NCI-H1105 treated with DMSO at 0.1 percent for 48 hours (cell line): ENCODE results near the gene MYORG.

ENCODE experiments used
- DNase-seq: peaks from one replicate; lab custom pipeline; 2025; lab: John Stamatoyannopoulos, UW

MYORG gene

DNA sequence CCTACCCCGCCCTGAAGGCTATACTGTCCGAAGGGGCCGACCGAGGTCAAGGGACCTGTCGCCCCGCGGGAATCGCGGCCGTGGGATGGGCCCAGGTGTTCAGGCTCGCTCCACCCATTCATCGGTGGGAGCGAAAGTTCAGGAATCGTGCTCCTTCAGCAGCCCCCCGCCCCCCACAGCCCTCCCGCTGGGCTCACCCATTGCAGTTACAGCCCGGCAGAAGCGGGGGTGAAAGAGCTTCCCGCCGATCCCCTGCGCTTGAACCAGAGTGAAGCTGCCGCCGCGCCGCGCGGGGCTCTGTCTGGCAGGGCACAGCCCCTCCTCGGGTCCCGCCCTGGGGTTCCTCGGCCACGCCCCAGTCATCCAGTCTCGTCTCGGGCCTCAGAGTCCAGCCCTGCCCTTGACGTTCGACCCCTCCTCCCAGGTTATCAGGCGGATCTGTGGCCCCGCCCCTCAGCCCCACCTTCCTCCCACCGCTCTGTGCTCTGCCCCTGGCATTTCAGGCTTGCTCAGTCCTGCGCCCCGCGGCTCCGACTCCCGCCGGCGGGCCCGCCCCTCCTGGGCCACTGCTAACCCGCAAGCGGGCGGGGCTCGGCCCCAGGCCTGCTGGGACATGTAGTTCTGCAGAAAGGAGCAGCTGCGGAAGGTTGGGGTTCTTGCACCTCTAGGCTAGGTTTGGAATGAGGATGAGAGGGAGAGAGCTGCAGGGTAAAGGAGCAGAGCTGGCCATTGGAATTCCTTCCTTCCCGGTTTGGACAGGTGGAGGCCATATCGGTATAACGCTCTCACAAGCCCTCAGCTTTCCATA is at the start of gene MYORG:
TSS of gene MYORG (minus strand) at position 303 of the 808 bp plus-strand sequence. CDS start 3,955 bp downstream, outside the sequence.
- peak; percentile 95 for DNase-seq

- DNase-seq, result no peak
Measured at GRCh38 chr9:34419716-34420504, 43.2 kb upstream of the MYORG start.

DNA sequence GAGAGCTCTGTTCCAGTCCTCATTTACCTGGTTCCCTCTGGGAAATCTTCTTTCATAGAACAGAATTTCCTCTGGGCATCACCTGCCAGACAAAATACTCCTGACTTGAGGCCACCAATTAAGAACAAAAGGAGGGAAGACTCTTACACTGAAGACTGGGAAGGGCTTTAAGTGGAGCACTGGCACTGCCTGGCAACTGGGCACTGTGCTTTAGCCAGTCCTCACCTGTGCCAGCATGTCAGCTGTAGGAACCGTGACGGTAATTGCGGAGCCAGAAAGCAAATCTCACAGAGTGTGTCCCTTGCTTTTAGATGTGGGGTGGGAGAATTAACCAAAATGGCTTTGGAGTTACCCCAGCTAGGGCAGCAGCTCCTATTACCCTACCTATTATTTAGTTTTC is 41.0 kb upstream of the MYORG start:
- DNase-seq, result peak; percentile 87

DNA sequence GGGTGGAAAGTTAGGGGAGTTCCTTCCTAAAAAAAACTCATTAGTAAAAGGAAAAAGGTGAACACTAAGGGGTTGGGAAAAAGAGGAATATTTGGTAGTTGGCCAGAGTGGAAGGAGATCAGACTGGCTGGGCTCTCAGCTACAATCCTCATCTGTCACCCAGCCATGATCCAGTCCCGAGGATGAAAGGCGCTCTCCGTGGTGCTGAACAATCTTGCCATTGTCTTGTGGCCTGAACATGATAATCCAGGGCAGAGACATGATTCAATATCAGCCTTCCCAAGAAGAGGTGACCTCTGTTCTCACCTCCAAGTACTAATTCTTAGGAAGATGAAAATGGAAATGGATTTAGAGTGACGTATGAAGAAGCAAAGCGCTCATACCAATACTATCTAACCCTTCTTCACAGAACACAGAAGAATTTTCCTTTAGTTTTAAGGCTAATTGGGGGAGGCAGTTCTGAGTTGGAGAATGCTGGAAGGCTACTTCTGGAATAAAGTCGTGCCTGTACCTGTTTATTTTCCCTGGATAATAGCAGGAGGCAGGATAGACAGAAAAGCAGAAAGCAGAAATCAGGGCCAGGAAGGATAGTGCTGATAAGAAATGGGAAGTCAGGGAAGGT is 36.6 kb upstream of the MYORG start:
- DNase-seq, result no peak

DNA sequence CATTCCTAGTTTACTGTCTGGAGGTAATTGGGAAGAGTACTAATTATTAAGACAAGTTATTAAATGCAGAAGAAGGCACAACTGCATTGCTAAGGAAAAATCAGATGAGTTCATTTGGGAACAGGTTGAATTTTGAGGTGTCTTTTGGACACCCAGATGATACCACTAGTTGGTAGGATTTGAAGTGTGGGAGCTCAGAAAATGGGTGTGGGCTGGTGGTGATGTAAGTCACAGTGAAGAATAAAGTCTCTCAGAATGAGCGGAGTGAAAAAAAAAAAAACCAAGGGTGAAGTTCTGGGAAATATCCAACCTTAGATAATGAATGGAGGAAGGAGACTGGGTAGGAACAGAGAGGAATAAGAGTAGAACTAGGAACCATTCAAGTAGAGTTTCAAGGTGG is 35.6 kb upstream of the MYORG start:
- DNase-seq, result no peak

DNA sequence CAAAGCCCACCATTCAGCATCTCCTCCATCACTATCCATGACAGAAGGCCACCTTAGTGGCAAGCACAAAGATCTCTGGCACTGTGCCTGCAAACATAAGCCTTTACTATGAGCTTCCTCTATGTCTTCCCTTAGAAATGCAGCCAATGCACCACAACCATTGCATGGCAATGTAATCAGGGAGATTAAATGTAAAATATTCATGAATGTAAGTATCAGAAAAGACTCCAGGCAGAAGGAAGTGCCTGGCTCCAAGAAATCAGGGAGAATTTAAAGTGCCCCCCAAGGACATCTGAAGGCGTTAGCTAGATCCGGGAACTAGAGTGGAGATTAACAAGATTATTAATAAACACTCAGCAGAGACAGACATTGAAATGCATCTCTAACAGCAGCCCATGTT is 32.5 kb upstream of the MYORG start:
- DNase-seq, result no peak

DNA sequence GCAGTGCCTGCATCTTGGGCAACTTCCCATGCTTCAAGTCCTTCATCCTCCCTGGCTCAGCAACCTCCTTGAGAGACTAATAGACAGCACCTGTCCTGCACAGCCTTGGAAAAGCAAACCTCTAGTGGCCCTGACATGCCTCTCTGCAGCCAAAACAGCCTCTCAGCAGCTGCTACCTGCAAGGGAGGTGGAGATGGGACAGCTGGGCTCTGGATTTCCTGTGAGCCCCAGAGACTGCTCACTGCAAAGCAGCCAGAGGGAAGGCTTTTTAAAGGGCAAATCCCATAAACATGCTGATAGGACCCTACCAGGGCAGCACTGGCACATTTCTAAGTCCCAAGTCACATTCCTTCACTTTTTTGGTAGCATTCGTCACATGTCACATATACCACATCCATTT is 31.5 kb upstream of the MYORG start:
- DNase-seq, result no peak

DNA sequence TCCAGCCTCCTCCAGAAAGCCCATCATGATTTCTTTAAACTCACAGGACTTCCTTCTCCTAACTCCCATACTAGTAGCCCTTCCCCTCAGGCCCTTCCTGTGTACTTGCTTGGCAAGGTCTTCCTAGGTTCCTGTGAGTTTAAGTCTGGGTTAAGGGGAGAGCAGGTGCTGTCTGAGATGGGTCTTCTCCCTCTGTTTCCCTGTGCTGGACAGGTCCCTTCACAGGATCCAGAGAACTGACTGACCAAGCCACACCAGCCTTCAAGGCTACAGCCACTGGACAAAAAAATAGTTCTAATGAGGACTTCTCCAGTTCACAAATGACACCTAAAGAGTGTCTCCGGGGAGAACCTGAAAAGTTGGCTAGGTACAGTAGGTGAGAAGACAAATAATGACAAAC is 29.5 kb upstream of the MYORG start:
- no peak for DNase-seq

DNA sequence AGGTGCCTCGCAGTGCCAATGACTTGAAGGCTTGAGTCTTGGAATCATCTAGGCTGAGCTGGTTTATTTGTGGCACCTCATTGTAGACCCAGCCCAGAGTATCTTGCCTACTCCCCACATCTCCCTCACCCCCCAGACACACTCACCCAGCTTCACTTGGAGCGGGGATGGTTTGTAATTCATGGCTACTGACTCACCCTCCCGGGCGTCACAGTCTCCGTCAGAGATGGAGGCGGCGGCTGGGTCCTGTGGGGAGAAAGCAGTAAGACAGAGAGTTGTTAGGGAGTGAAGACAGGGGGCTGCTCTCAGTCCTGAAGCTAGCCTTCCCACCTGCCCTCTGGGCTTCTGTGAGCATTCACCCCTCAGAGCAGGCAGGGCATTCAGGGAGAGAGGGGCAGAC is 29.0 kb upstream of the MYORG start:
- no peak for DNase-seq

DNA sequence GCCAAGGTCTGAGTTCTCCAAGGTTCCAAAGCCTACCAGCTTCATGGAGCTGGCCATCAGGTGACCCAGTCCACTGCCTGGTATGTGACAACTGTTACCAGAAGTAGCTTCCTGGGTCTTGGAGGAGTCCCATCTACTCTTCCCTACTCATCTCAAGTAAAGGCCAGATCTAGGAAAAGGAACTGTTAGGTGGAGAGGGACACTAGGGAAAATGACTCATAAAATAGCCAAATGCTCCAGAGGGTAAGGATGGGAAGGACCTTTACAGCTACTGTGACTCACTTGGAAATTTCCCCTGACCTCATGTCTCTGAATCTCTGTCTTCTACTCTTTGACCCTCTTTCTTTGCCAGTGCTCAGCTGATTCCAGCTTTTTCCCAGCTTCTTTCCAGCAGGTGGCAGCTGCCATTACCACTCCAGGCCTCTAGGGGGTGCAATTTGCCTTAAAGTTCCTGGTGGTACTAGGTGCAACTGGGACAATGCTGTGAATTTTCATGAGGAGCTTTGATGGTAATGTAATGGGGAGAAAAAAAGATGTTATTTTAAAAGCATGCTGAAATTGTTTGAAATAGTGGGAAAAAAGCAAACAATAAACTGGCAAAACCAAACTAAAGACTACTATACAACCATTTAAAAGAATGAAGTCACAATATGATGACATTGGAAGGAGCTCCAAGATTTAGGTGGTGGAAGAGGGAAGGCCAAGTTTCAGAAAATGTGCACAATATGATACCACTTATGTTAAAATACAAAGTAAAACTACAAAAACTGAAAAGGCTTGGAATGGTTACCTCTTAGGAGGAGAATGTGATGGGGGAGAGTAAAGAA is 27.1 kb upstream of the MYORG start:
- peak; percentile 33 for DNase-seq

GRCh38 chr9:34400686-34401602 is 24.2 kb upstream of the MYORG start:
- no peak for DNase-seq

GRCh38 chr9:34400275-34400674 is 23.6 kb upstream of the MYORG start:
- DNase-seq, result no peak

- no peak for DNase-seq
Measured at GRCh38 chr9:34399729-34400128, 23.0 kb upstream of the MYORG start.

GRCh38 chr9:34398875-34399274 is 22.2 kb upstream of the MYORG start:
- DNase-seq, result no peak

DNA sequence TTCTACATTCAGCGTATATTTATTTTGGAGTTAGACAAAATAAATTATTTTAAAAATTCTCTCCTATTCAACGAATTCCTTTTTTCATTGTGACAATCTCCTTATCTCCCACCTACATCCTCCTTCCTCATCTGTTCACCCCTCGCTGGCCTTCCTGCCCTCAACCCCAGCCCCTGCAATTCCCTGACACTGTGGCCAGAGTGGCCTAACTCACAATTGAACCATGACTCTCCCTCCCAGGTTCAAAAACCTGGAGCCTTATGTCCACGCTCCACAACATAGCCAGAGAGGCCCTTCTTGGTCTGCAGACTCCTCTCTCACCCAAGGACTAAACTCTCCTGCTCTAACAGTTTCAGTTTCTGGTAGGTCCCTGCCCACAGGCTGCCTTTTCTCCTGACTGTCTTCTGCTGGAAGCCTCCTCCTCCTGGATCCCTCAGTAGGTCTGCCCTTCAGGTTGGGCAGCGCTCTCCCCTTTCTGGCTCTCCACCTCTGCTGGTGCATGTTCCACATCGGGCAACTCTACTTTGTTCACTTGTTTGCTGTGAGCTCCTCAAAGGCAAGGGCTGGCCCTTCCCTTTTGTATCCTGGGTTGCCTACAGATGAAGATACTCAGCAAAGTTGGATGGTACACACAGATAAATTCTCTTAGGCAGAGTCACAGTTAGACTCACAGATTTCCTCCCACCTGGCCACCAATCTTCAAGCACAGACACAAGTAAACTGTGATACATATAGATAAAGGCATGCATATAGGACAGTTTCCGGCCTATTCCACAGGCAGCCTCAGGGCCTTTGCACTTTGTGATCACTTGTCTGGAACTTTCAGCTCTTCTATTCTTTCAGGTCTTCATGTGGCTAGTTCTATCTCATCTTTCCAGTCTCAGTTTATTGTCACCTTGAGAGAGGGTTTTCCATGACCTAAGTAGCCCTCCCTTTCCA is 19.8 kb upstream of the MYORG start:
- DNase-seq, result no peak

DNA sequence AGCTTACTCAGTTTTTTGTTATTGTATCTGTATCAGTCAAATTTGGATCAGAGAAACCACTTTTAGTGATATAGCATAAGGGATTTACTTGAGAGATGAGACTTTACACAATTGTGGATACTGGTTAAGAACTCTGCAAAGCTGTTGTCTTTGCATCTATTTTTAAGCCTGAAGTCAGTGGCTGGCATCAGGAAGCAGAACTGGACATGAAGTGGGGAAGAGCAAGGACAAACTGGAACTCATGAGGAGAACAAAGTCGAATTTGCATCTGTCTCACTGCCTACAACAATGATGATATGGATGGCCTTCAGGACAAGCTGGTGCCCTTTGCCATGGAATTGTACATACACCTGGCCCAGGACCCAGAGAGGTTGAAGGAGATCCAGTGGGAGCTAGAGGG is 15.8 kb upstream of the MYORG start:
- no peak for DNase-seq

DNA sequence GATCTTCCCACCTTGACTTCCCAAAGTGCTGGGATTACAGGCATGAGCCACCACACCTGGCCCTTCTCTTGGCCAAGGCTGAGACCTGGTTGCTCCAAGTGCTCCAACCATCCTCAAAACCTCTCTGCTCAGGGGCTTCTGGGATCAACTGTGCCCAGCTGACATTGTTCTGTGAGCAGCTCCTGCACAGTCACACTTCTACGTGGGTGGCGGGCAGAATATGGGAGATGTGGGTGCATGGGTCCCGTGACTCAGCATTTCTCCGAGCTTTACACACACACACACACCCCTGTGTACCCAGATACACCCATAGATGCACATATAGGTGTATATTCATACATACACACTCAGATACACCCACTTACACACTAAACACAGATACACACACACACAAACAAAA is 10.5 kb upstream of the MYORG start:
- DNase-seq, result no peak

- no peak for DNase-seq
Measured at GRCh38 chr9:34386656-34387055, 10.0 kb upstream of the MYORG start.

GRCh38 chr9:34385561-34386230 is 9.0 kb upstream of the MYORG start:
- DNase-seq, result no peak
